ENCODE measurements around the gene NDST4. TPM values are rescaled to one million over a fixed set of nuclear protein-coding genes. Genes with fewer than 3 reads are reported as not detected.
A peak's percentile ranks its signal among the peaks of the same experiment; 100 is the strongest.

The NDST4 gene
- total and polyA plus RNA-seq, 8 donors = 0.19 to 5.1 (median 0.61) TPM; not detected in 3

DNA sequence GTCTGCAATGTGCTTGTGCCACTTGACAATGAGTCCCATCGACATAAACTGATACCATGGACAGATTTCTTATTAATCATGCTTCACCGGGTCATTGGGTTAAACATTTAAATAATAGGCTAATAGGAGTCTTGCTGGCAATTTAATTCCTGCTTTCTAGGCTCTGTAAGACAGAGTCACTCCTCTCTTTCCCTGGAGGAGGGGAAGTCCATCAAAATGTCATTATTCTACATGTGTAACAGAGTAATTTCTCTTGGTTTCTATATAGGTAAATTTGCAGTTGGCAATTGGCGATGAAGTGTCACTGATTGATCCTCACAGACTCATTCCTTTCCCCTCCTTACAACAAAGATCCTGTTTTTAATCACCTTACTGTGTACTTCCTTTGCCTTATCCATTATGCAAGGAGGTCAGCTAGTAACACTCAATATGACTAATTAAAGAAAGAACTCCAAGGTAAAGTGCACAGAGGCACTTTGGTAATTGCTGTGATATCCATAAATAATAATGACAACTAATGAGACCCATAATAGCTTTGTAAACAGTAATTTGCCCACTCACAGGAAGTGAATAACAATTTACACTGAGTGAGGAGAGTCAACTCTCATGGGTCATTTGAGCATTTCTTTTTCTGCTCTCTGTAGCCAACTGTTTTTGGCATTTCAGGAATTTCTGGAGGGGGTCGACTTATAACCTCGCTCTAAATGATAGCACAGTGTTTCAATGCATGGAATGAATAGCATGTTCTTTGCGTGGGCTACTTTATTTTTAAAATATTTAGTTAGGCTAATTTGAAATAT is 330.8 kb downstream of the NDST4 start:
- H3K27ac ChIP-seq = no peak overlapping the region
- no peaks in the 10 kb centered on the region for H3K27me3 ChIP-seq
- intact Hi-C loops (cut with DNase I; ENCODE audit: low total_unique reads) = no loop called here
- H3K9me3 ChIP-seq = no peaks in the 10 kb centered on the region
- TF ChIP-seq POLR2A (IDR thresholded peaks at IDR 0.05) = no peak
- 58 to 70% (median 63%) methylated on average over 6 of the region's 6 CpGs for WGBS, 5 donors
- no peaks in the 10 kb centered on the region for H3K36me3 ChIP-seq
- H3K4me3 ChIP-seq = no peak overlapping the region
- H3K4me1 ChIP-seq = no peaks in the 10 kb centered on the region
- no peak for DNase-seq

DNA sequence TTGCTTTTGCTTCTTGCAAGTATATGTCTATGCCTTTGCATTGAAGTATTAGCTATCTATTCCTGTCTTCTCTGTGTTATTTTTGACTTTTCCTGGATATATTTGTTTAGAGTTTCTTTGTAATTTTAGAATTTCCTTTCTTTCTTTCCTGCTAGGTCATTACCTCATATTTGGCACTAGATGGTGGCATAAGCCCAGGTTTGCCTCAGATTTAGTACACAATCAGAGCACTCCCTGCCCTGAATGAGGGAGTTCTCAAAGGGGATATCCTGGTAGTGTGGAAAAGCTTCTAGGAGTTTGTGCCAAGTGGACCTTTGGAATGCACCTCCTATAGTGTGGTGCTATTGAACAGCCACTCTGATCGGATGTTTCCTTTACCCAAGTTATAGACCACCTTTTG is 333.2 kb downstream of the NDST4 start:
- 46 to 71% (median 47%) methylated on average over 1 of the region's 1 CpG for WGBS, 5 donors
- Histone ChIP-seq H3K4me1 (no peaks in the 10 kb centered on the region), H3K4me3 (no peak overlapping the region), H3K27me3 (no peaks in the 10 kb centered on the region), H3K9me3 (no peaks in the 10 kb centered on the region), H3K27ac (no peak overlapping the region), H3K36me3 (no peaks in the 10 kb centered on the region)
- peak in 1 of 2 donors; percentile 57 for DNase-seq
- intact Hi-C loops (cut with DNase I; ENCODE audit: low total_unique reads) = no loop called here
- TF ChIP-seq EP300 (IDR thresholded peaks at IDR 0.05) (no peak), POLR2AphosphoS5 (IDR thresholded peaks at IDR 0.05) (no peak), CTCF (IDR thresholded peaks at IDR 0.05) (no peak), POLR2A (IDR thresholded peaks at IDR 0.05) (no peak)

Small RNA genes lying within 50 kb of the gene (small RNA-seq; reads per million reads assigned to genes)
- gene RN7SL808P = 0 reads per million in 4 donors

All from stomach (tissue), 9 donors.